ENCODE data around the gene ATP2A3.
"Not testable (repeated sequence)": the region's sequence is repeated elsewhere in the genome, so short reads cannot be mapped to it uniquely, and the experiment has no call there.

The ATP2A3 gene

GRCh38 chr17:3950584-3950983, 13.7 kb downstream of the ATP2A3 start:
- TF ChIP-seq CTCF (IDR thresholded peaks at IDR 0.05; ENCODE audit: low read depth, low read length): no peak
- H3K4me3 ChIP-seq (replicated peaks in 1 of 2; ENCODE audit: low read depth in 2 of 2, low read length in 2 of 2): no peak overlapping the region

GRCh38 chr17:3949418-3949817, 14.8 kb downstream of the ATP2A3 start:
- H3K4me3 ChIP-seq (replicated peaks in 1 of 2; ENCODE audit: low read depth in 2 of 2, low read length in 2 of 2): no peak overlapping the region
- no peak for TF ChIP-seq CTCF (IDR thresholded peaks at IDR 0.05; ENCODE audit: low read depth, low read length)
- no peak for DNase-seq (ENCODE audit: low read depth in 2 of 2)

More at GRCh38 chr17:3950584-3950983, 13.7 kb downstream of the ATP2A3 start:
- DNase-seq (ENCODE audit: low read depth in 2 of 2): no peak

- not testable (repeated sequence) for H3K4me3 ChIP-seq (replicated peaks in 1 of 2; ENCODE audit: low read depth in 2 of 2, low read length in 2 of 2); DNase-seq (ENCODE audit: low read depth in 2 of 2)
Observed at GRCh38 chr17:3948551-3948950, 15.7 kb downstream of the ATP2A3 start.

GRCh38 chr17:3947318-3947810, 16.9 kb downstream of the ATP2A3 start:
- TF ChIP-seq CTCF (IDR thresholded peaks at IDR 0.05; ENCODE audit: low read depth, low read length): no peak
- no peak overlapping the region for H3K4me3 ChIP-seq (replicated peaks in 1 of 2; ENCODE audit: low read depth in 2 of 2, low read length in 2 of 2)
- DNase-seq (ENCODE audit: low read depth in 2 of 2): no peak

GRCh38 chr17:3946711-3947235, 17.5 kb downstream of the ATP2A3 start:
- no peak for TF ChIP-seq CTCF (IDR thresholded peaks at IDR 0.05; ENCODE audit: low read depth, low read length)
- DNase-seq (ENCODE audit: low read depth in 2 of 2): no peak
- H3K4me3 ChIP-seq (replicated peaks in 1 of 2; ENCODE audit: low read depth in 2 of 2, low read length in 2 of 2): no peak overlapping the region

GRCh38 chr17:3944485-3945388, 19.5 kb downstream of the ATP2A3 start:
- H3K4me3 ChIP-seq (replicated peaks in 1 of 2; ENCODE audit: low read depth in 2 of 2, low read length in 2 of 2): peak overlapping the region; percentile 25 to 43
- TF ChIP-seq CTCF (IDR thresholded peaks at IDR 0.05; ENCODE audit: low read depth, low read length): no peak
- DNase-seq (ENCODE audit: low read depth in 2 of 2): peak; percentile 30 to 64

- TF ChIP-seq CTCF (IDR thresholded peaks at IDR 0.05; ENCODE audit: low read depth, low read length): no peak
- no peak for DNase-seq (ENCODE audit: low read depth in 2 of 2)
- no peak overlapping the region for H3K4me3 ChIP-seq (replicated peaks in 1 of 2; ENCODE audit: low read depth in 2 of 2, low read length in 2 of 2)
Observed at GRCh38 chr17:3943240-3943891, 20.9 kb downstream of the ATP2A3 start.
